K562 (cell line): ENCODE data around the gene CTNNBL1.

ENCODE experiments used
- CREB1 ChIP-seq, 2 experiments: sonication (generic) in 1 of 2; formaldehyde crosslinking in 1 of 2; IDR thresholded peaks; 2 replicates each; pipeline versions ENCODE4 v1.6.1 to v1.8.0; 2012 to 2022; ENCODE audit warnings: inconsistent platforms in 1 of 2, mild to moderate bottlenecking in 1 of 2, missing genetic modification reagents in 1 of 2, moderate library complexity in 1 of 2
- EP300 ChIP-seq: IDR thresholded peaks from 2 replicates; pipeline ENCODE4 v1.6.1; 2012; ENCODE audit warnings: low read length, improper control_type of control experiment
- NR2F6 ChIP-seq: fragments of 450-650 bp; formaldehyde crosslinking; IDR thresholded peaks from 2 replicates; pipeline ENCODE4 v1.4.0; 2020; ENCODE audit warnings: mild to moderate bottlenecking
- TF ChIP-seq, protein P1 (sequence below): sonication (generic); formaldehyde crosslinking; IDR thresholded peaks from 2 replicates; pipeline ENCODE4 v1.8.1; 2022; ENCODE audit warnings: missing genetic modification reagents
- TF ChIP-seq, protein P2 (sequence below): sonication (generic); formaldehyde crosslinking; IDR thresholded peaks from 2 replicates; pipeline ENCODE4 v1.8.0; 2022; ENCODE audit warnings: mild to moderate bottlenecking, missing genetic modification reagents

DNA sequence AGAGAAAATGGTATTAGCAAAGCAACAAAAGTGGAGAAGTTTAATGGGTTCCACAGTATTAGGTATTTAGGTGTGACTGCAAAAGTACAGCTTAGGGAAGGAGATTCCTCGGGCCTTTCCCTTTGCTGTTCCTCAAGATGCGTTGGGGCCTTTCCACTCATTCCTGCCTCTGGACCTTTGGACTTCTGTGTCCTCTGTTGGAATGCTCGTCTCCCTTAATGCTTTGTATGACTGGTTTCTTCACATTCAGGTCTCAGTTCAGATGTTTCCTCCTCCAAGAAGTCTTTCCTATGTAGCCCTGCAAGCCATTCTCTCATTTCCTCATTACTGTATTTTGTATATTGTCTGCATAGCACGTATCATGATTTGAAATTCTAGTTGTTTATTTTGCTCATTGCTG, 39.6 kb downstream of the CTNNBL1 start:
- TF ChIP-seq, protein P1, sequence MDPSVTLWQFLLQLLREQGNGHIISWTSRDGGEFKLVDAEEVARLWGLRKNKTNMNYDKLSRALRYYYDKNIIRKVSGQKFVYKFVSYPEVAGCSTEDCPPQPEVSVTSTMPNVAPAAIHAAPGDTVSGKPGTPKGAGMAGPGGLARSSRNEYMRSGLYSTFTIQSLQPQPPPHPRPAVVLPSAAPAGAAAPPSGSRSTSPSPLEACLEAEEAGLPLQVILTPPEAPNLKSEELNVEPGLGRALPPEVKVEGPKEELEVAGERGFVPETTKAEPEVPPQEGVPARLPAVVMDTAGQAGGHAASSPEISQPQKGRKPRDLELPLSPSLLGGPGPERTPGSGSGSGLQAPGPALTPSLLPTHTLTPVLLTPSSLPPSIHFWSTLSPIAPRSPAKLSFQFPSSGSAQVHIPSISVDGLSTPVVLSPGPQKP (CRISPR knock-in tag): no peak
- TF ChIP-seq, protein P2, sequence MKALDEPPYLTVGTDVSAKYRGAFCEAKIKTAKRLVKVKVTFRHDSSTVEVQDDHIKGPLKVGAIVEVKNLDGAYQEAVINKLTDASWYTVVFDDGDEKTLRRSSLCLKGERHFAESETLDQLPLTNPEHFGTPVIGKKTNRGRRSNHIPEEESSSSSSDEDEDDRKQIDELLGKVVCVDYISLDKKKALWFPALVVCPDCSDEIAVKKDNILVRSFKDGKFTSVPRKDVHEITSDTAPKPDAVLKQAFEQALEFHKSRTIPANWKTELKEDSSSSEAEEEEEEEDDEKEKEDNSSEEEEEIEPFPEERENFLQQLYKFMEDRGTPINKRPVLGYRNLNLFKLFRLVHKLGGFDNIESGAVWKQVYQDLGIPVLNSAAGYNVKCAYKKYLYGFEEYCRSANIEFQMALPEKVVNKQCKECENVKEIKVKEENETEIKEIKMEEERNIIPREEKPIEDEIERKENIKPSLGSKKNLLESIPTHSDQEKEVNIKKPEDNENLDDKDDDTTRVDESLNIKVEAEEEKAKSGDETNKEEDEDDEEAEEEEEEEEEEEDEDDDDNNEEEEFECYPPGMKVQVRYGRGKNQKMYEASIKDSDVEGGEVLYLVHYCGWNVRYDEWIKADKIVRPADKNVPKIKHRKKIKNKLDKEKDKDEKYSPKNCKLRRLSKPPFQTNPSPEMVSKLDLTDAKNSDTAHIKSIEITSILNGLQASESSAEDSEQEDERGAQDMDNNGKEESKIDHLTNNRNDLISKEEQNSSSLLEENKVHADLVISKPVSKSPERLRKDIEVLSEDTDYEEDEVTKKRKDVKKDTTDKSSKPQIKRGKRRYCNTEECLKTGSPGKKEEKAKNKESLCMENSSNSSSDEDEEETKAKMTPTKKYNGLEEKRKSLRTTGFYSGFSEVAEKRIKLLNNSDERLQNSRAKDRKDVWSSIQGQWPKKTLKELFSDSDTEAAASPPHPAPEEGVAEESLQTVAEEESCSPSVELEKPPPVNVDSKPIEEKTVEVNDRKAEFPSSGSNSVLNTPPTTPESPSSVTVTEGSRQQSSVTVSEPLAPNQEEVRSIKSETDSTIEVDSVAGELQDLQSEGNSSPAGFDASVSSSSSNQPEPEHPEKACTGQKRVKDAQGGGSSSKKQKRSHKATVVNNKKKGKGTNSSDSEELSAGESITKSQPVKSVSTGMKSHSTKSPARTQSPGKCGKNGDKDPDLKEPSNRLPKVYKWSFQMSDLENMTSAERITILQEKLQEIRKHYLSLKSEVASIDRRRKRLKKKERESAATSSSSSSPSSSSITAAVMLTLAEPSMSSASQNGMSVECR (CRISPR knock-in tag): no peak
- no peak for TF ChIP-seq NR2F6 (CRISPR knock-in tag)
- TF ChIP-seq EP300: no peak
- TF ChIP-seq CREB1 (IDR thresholded peaks at IDR 0.05): no peak
- no peak for TF ChIP-seq CREB1 (CRISPR knock-in tag; IDR thresholded peaks at IDR 0.05)
